Left renal pelvis (tissue), 4 donors: Measurements from ENCODE around the gene ZNF80. TPM values are rescaled to one million over a fixed set of nuclear protein-coding genes. Genes with fewer than 3 reads are reported as not detected.
"Not testable (repeated sequence)": the region's sequence is repeated elsewhere in the genome, so short reads cannot be mapped to it uniquely, and the experiment has no call there.

Experiments used
- DNase-seq, 4 donors: peaks; one replicate each; pipeline ENCODE4 v3.0.0-alpha.2; 2013; ENCODE audit warnings: low read depth in 4 of 4, low spot score in 3 of 4
- polyA plus RNA-seq, 4 donors: library from polyadenylated mRNA; unstranded; fragments of 120-200 nt; gene quantifications; one replicate each; pipeline ENCODE4 v1.2.1, GENCODE V29; 2013; ENCODE audit not compliant: insufficient read length in 4 of 4

ZNF80 gene
- polyA plus RNA-seq = under 1 TPM in 1 of 4 donors, not detected in 3; 0.08 TPM

DNA sequence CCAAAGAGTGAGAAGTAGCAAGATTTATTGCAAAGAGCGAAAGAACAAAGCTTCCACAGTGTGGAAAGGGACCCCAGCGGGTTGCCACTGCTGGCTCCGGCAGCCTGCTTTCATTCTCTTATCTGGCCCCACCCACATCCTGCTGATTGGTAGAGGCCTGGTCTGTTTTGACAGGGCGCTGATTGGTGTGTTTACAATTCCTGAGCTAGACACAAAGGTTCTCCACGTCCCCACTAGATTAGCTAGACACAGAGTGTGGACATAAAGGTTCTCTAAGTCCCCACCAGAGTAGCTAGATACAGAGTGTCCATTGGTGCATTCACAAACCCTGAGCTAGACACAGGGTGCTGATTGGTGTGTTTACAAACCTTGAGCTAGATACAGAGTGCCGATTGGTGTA lies at the start of gene ZNF80:
TSS of gene ZNF80 (minus strand) at position 101 of the 400 bp plus-strand sequence. CDS start 504 bp downstream, outside the sequence.
- not testable (repeated sequence) for DNase-seq

- no peak for DNase-seq
Measured at GRCh38 chr3:114286266-114286665, 48.9 kb upstream of the ZNF80 start.

DNA sequence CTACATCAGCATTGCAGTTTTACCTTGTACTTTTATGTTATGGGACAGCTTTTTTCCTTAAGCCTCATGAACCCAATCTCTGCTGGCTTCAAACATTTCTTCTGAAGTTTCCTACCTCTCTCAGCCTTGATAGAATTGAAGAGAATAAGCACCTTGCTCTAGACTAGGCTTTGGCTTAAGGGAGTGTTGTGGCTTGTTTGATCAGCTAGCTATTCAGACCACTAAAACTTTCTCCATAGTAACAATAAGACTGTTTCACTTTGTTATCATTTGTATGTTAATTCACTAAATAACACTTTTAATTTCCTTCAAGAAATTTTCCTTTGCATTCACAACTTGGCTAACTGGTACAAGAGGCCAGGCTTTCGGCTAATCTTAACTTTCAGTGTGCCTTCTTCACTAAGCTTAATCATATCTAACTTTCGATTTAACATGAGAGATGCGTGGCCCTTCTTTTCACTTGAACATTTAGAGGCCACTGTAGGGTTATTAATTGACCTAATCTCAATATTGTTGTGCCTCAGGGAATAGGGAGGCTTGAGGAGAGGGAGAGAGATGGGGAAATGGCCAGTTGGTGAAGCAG lies 48.4 kb upstream of the ZNF80 start:
- no peak for DNase-seq

- no peak for DNase-seq
Measured at GRCh38 chr3:114284644-114285043, 47.3 kb upstream of the ZNF80 start.

DNA sequence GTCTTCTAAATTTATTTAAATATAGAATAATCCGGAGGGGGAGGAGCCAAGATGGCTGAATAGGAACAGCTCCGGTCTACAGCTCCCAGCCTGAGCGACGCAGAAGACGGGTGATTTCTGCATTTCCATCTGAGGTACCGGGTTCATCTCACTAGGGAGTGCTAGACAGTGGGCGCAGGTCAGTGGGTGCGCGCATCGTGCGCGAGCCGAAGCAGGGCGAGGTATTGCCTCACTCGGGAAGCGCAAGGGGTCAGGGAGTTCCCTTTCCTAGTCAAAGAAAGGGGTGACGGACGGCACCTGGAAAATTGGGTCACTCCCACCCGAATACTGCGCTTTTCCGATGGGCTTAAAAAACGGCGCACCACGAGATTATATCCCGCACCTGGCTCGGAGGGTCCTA lies 39.5 kb upstream of the ZNF80 start:
- not testable (repeated sequence) for DNase-seq

DNA sequence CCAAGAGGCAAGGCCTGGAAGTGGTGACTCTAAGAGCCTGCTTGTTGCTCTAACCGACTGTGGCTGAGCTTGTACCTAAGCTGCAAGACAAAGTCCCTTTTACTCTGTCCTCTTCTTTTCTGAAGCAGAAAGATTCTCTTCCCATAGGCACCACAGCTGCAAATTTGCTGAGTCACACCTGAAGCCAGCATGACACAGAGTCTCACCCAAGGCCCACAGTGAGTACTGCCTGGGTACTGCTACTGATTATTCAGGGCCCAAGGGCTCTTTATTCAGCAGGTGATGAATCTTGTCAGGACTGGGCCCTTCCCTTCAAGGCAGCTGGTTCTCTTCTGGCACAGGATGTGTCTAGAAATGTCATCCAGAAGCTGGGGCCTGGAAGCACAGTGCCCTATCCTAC lies 37.6 kb upstream of the ZNF80 start:
- no peak for DNase-seq

DNA sequence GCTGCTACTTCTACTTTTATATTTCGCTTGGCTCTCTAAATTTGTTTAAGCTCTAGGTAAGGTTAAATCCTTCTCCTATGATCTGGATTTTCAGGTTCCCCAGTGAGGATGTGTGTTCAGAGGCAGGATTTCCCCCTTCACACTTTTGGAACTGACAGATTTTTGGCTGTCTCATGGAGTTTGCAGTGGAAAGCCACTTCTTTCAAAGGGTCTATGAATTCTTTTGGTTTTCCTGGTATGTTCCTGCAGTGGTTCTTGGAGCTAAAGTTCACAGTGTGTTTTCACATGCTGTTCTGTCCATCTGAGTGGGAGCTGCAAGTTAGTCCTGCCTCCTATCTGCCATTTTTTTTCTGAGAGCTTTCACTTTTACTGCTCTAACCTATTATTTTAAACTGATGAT lies 34.9 kb upstream of the ZNF80 start:
- no peak for DNase-seq

- DNase-seq = no peak
Measured at GRCh38 chr3:114270019-114270418, 32.6 kb upstream of the ZNF80 start.

DNA sequence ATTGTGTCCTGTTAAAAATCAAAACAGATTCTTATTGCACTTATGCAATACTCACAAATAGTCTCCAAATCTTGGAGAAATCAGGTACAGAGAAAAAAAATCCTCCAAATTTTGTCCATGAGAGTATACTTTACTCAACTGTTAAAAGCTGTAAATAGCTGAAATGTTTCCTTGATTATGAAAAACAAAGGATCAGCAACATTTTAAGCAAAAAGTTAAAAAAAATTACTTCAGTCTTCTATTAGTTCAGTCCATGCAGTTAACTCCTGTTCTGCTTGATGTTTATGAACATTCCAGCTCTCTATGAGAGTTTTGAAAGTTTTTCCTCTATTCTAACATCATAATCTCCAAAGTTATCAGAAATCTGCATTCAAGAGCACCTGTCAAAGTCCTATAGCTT lies 22.8 kb upstream of the ZNF80 start:
- DNase-seq = no peak

DNA sequence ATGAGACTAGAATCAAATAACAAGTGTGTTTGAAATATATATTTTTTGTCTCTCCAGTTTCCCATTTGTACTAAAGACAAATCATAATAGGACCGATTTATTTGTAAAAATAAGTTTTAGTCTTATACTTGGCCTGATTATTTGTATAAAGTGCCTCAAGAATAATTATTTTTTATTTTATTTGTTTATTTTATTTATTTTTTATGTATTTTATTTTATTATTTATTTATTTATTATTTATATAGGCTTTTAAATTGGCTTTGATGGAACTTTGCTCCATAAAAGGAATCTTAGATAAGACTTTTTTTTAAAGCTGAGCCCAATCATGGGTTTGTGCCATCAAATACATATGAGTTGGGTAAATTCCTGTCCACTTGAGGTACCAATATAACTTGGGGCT lies 22.2 kb upstream of the ZNF80 start:
- no peak for DNase-seq

- DNase-seq = no peak
Measured at GRCh38 chr3:114253505-114253904, 16.1 kb upstream of the ZNF80 start.

- no peak for DNase-seq
Measured at GRCh38 chr3:114252954-114253353, 15.6 kb upstream of the ZNF80 start.

DNA sequence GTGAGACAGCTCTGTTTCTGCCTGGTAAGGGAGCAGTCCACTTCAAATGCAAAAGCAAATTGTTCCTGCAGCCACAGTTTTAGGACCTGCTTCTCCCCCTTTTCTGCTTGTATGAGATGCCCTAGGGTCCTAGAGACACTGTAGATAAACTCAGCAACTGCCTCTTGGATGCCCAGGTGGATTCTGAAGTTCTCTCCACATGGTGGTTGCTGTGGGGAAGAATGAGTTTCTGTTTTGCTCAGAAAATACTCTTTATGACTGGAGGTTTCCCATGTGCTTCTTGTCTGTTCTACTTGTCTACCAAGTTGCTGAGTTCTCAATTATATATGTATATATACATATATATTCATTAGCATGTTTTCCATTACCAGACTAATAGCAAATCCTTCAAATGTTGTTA lies 5.6 kb upstream of the ZNF80 start:
- no peak for DNase-seq

GRCh38 chr3:114241262-114241661 lies 3.9 kb upstream of the ZNF80 start:
- DNase-seq = no peak

DNA sequence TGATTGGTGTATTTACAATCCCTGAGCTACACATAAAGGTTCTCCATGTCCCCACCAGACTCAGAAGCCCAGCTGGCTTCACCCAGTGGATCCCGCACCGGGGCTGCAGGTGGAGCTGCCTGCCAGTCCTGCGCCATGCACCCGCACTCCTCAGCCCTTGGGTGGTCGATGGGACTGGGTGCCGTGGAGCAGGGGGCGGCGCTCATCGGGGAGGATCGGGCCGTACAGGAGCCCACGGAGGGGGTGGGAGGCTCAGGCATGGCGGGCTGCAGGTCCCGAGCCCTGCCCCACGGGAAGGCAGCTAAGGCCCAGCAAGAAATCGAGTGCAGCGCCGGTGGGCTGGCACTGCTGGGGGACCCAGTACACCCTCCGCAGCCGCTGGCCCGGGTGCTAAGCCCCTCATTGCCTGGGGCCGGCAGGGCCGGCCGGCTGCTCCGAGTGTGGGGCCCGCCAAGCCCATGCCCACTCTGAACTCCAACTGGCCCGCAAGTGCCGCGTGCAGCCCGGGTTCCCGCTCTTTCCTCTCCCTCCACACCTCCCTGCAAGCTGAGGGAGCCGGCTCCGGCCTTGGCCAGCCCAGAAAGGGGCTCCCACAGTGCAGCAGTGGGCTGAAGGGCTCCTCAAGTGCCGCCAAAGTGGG lies 888 bp upstream of the ZNF80 start:
- DNase-seq = not testable (repeated sequence)

DNA sequence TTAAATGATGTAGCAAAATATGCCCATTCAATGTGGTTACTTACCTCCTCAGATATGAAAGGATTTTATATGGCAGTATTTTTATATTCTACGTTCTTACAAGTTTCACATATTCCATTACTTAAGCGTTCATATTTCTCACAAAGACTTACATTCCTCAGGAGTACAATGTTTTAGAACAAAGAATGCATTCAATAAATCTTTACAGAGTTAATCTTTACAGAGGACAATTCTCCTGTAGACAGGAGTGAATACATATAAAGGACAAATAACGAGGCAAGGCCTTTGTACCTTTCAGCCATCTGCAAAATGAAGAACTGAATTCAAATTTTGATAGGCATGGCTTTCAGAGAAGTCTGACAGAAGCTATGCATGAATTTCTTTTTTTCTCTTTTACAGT lies 1.9 kb downstream of the ZNF80 start:
- no peak for DNase-seq

- DNase-seq = no peak
Measured at GRCh38 chr3:114234745-114235144, 2.6 kb downstream of the ZNF80 start.

DNA sequence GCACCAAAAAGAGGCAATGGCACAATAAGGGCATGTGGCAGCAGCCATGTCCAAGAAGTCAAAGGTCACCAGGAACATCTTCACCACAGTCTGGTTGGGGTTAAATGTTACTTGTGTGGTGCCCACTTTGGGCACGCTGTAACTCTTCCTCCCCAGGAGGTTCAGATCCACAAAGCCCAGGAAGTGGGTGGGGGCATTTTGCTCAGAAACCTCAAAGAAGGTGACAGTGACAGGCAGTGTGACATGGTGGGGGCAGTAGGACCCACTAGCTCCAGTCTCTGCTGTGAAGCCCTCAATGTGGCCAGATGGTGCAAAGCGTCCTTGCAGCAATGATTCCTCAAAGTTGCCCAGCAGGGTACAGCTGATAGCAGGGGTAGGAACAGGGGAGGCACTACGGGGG lies 5.8 kb downstream of the ZNF80 start:
- DNase-seq = no peak

DNA sequence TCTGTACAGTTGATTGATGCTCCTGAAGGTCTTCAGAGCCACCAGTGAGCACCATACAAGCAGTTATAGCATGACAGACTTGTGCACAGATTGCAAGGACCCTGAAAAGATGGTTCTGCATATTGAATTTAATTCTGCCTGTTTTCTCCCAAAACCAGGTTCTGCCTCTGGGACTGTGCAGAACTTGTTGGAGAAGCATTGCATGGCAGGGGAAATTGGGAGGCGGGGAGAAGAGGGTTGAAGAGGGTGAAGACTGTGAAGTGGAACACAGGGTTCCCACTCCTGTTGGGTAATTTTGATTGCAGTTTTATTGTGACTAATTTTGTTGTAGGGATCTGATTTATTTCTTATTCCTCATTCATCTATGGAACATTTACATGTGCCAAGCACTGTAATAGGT lies 10.3 kb downstream of the ZNF80 start:
- no peak for DNase-seq

DNA sequence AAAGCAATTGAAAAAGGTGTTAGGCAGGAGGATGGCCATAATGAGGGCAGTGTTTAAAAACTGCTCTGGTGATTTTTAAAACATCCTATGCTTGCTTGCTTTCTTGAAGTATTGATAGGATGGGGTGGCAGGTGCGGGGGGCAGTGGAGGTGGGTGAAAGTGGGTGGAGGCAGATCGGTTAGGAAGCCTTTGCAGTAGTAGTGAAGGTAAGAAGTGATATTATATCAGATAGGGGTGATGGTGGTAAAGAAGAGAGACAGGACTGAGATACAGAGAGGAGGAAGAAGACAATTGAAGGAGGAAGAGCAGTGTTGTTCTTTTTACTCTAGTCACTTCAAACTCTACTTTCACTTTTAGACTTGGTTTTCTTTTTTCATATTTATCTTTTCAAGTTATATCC lies 11.1 kb downstream of the ZNF80 start:
- DNase-seq = no peak

GRCh38 chr3:114223143-114223542 lies 14.2 kb downstream of the ZNF80 start:
- DNase-seq = no peak

DNA sequence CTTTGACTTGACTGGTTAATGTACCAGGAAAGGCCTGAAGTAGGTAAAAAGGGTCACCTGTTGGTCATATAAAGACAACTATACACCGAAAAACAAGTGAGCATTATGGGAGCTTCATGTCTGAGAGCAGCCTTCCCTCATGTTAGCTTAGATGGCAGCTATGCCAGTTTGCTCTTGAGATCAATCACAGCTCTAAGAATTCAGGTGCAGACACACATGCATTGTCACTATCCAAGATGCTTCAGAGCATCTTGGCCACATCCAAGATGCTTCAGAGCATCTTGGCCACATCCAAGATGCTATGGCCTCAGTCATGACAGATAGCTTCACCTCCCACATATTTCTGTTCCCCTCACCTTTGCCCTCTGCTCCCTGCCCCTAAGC lies 15.5 kb downstream of the ZNF80 start:
- DNase-seq = no peak
